Upper lobe of right lung (tissue), 1 donor: ENCODE data around the gene NPAS1. TPM values are rescaled to one million over a fixed set of nuclear protein-coding genes. Genes with fewer than 3 reads are reported as not detected.

Source experiments
- ATAC-seq: fragments of 200-7000 bp; cut with Tn5 transposase; one replicate; pipeline ENCODE4 v1.9.1; 2020; ENCODE audit warnings: mild to moderate bottlenecking, moderate library complexity
- DNase-seq: peaks from one replicate; pipeline ENCODE4 v3.0.0-alpha.2; 2020
- H3K27ac ChIP-seq: fragments of 200-600 bp; one replicate; pipeline ENCODE4 v1.8.0; 2022
- H3K27me3 ChIP-seq: fragments of 200-600 bp; one replicate; pipeline ENCODE4 v1.8.0; 2022; ENCODE audit warnings: mild to moderate bottlenecking
- H3K36me3 ChIP-seq: fragments of 200-600 bp; one replicate; pipeline ENCODE4 v1.8.0; 2022
- H3K4me1 ChIP-seq: fragments of 200-600 bp; one replicate; pipeline ENCODE4 v1.8.0; 2022
- H3K4me3 ChIP-seq: fragments of 200-600 bp; one replicate; pipeline ENCODE4 v1.8.0; 2022; ENCODE audit warnings: mild to moderate bottlenecking
- H3K9me3 ChIP-seq: fragments of 200-600 bp; one replicate; pipeline ENCODE4 v1.8.0; 2022
- intact Hi-C: fragments of 100-400 bp; cut with DNase I; formaldehyde crosslinking; loops from one replicate; pipeline ENCODE4 v1.11.0; 2022
- total RNA-seq: library from RNA; stranded (reverse); fragmentation: NEBNext Ultra II Directional; extraction: Animal tissue kit (Norgen Biotek cat#: 25700); gene quantifications from one replicate; pipeline ENCODE4 v1.2.1, GENCODE V29; 2021
- TF ChIP-seq, protein P1 (sequence below): fragments of 200-600 bp; IDR thresholded peaks from one replicate; pipeline ENCODE4 v1.8.0; 2022; ENCODE audit warnings: antibody characterized with exemption
- donor health status: DM: no; HTN: yes; CAD: no; lungs with severe emphysema.

Gene NPAS1
- total RNA-seq, 1 donor from 2014 or later: 1.3 TPM

GRCh38 chr19:47032171-47032811, 12.7 kb downstream of the NPAS1 start:
- Histone ChIP-seq H3K4me3 (no peak overlapping the region), H3K27me3 (peaks cover 39% of the 10 kb centered on the region), H3K9me3 (no peaks in the 10 kb centered on the region), H3K36me3 (no peaks in the 10 kb centered on the region), H3K27ac (no peak overlapping the region), H3K4me1 (peaks cover 6% of the 10 kb centered on the region)
- peak; percentile 71 for ATAC-seq
- intact Hi-C loops: no loop called here
- DNase-seq: peak; percentile 80
- TF ChIP-seq, protein P1, sequence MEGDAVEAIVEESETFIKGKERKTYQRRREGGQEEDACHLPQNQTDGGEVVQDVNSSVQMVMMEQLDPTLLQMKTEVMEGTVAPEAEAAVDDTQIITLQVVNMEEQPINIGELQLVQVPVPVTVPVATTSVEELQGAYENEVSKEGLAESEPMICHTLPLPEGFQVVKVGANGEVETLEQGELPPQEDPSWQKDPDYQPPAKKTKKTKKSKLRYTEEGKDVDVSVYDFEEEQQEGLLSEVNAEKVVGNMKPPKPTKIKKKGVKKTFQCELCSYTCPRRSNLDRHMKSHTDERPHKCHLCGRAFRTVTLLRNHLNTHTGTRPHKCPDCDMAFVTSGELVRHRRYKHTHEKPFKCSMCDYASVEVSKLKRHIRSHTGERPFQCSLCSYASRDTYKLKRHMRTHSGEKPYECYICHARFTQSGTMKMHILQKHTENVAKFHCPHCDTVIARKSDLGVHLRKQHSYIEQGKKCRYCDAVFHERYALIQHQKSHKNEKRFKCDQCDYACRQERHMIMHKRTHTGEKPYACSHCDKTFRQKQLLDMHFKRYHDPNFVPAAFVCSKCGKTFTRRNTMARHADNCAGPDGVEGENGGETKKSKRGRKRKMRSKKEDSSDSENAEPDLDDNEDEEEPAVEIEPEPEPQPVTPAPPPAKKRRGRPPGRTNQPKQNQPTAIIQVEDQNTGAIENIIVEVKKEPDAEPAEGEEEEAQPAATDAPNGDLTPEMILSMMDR: peak; percentile 78

DNA sequence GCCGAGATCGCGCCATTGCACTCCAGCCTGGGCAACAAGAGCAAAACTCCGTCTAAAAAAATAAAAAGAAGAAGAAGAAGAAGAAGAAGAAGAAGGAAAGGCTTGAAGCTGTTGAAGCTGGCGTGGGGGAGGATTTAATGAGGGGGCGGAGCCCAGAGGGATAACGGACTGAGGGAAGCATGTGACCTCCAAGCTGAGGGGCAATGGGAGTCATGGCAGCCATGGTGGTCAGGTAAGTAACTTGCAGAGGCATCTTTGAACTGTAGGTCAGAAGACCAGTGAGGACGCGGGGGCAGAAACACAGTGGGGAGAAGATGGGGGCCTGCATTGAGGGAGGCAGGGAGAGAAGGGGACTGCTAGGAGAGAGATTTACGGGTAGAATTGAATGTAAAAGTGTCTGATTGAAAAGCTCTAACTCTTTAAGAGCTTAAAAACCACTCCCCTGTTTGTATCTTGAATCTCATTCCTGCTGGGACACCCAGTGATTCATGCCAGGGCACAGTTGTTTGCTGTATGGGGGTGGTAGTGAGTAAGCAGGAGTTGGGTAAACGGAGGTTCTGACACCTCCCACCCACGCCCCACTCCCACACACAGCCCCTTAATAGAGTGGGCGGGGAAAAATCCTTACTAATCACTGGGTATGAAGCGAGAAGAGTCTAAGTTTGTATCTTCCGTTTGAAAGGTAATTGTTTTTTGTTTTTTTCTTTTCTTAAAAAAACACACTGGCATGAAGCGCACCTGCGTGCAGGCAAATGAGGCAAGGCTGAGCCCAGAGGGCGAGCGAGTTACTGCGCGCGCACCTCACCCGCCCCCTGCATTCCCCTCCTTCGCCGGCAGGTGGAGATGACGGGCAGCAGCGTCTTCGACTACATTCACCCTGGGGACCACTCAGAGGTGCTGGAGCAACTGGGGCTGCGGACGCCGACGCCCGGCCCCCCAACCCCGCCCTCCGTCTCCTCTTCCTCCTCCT, 15.8 kb downstream of the NPAS1 start:
- peak; percentile 94 for DNase-seq
- Histone ChIP-seq H3K36me3 (no peaks in the 10 kb centered on the region), H3K4me1 (peaks cover 6% of the 10 kb centered on the region), H3K4me3 (peak overlapping the region; percentile 51), H3K9me3 (no peaks in the 10 kb centered on the region), H3K27me3 (peaks cover 14% of the 10 kb centered on the region), H3K27ac (peak overlapping the region; percentile 65)
- TF ChIP-seq, protein P1: peak; percentile 98
- ATAC-seq: peak; percentile 96
- intact Hi-C loops: no loop called here

GRCh38 chr19:47036097-47036651, 16.5 kb downstream of the NPAS1 start:
- intact Hi-C loops: no loop called here
- peak overlapping the region; percentile 65 for H3K27ac ChIP-seq

GRCh38 chr19:47037766-47038165, 18.1 kb downstream of the NPAS1 start:
- Histone ChIP-seq H3K36me3 (no peaks in the 10 kb centered on the region), H3K4me3 (no peak overlapping the region), H3K27me3 (no peaks in the 10 kb centered on the region), H3K27ac (no peak overlapping the region), H3K4me1 (peaks cover 6% of the 10 kb centered on the region), H3K9me3 (no peaks in the 10 kb centered on the region)
- ATAC-seq (no peak), DNase-seq (no peak)
- TF ChIP-seq, protein P1: no peak
- intact Hi-C loops: no loop called here

More at GRCh38 chr19:47036097-47036651, 16.5 kb downstream of the NPAS1 start:
- DNase-seq (peak; percentile 80), ATAC-seq (peak; percentile 35)
- Histone ChIP-seq H3K36me3 (no peaks in the 10 kb centered on the region), H3K4me3 (peak overlapping the region; percentile 51), H3K4me1 (peaks cover 6% of the 10 kb centered on the region), H3K27me3 (peaks cover 9% of the 10 kb centered on the region), H3K9me3 (no peaks in the 10 kb centered on the region)
- TF ChIP-seq, protein P1: peak; percentile 9

DNA sequence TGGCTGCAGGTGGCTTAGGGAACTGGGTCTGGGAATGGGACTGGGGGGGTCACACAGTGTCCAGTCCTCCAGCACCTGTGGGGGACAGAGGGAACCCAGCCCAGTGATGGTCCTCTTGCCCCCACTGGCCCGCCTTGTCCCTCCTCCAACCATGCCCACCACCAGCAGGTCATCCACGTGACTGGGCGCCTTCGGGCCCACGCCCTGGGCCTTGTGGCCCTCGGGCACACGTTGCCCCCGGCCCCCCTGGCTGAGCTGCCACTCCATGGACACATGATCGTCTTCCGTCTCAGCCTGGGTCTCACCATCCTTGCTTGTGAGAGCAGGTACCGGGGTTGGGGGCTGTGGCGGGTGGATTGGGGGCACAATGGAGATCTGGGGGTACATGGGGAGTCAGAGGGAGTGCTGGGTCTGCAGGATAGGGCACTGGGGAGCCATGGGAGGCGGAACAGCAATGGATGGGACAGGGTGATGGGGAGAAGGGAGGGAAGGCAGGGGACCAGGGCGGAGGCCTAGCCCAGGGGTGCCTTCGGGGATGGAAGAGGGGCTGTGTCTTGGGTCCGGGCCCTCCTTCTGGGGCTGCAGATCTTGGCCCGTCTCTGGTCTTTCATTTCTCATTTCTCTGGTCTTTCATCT, 19.7 kb downstream of the NPAS1 start:
- H3K9me3 ChIP-seq: no peaks in the 10 kb centered on the region
- H3K4me1 ChIP-seq: peaks cover 6% of the 10 kb centered on the region
- H3K4me3 ChIP-seq: no peak overlapping the region
- H3K27me3 ChIP-seq: no peaks in the 10 kb centered on the region
- no peak overlapping the region for H3K27ac ChIP-seq
- intact Hi-C loops: no loop called here
- ATAC-seq: no peak
- no peaks in the 10 kb centered on the region for H3K36me3 ChIP-seq
- DNase-seq: no peak
- TF ChIP-seq, protein P1: no peak
